ENCODE data around the gene UPK3B. TPM values are rescaled to one million over a fixed set of nuclear protein-coding genes. Genes with fewer than 3 reads are reported as not detected.
"Not testable (repeated sequence)": the region's sequence is repeated elsewhere in the genome, so short reads cannot be mapped to it uniquely, and the experiment has no call there.

UPK3B gene
- total RNA-seq, 1 experiment from 2014 or later, result 96.8 TPM

- peak; percentile 0 for DNase-seq (ENCODE audit: low spot score)
Measured at GRCh38 chr7:76513817-76514799, 3.8 kb downstream of the UPK3B start.

GRCh38 chr7:76514926-76515771 lies 4.8 kb downstream of the UPK3B start:
- peak; percentile 0 for DNase-seq (ENCODE audit: low spot score)

- DNase-seq (ENCODE audit: low spot score), result no peak
Measured at GRCh38 chr7:76515999-76516443, 5.7 kb downstream of the UPK3B start.

DNA sequence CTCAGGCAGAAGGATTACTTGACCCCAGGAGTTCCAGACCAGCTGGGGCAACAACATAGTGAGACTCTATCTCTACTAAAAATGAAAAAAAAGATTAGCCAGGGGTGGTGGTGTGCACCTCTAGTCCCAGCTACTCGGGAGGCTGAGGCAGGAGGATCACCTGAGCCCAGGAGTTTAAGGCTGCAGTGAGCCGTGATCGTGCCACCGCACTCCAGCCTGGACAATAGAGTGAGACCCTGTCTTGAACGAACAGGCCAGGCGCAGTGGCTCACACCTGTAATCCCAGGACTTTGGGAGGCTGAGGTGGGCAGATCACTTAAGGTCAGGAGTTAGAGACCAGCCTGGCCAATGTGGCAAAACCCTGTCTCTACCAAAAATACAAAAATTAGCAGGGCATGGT lies 6.6 kb downstream of the UPK3B start:
- DNase-seq (ENCODE audit: low spot score), result not testable (repeated sequence)

GRCh38 chr7:76526183-76526582 lies 15.8 kb downstream of the UPK3B start:
- not testable (repeated sequence) for DNase-seq (ENCODE audit: low spot score)

GRCh38 chr7:76531643-76532042 lies 21.3 kb downstream of the UPK3B start:
- not testable (repeated sequence) for DNase-seq (ENCODE audit: low spot score)

GRCh38 chr7:76543197-76543596 lies 32.8 kb downstream of the UPK3B start, which contains the start of gene SPDYE16:
Gene SPDYE16 (minus strand): TSS chr7:76543297. CDS start chr7:76541459, 1,838 bp downstream.
- DNase-seq (ENCODE audit: low spot score), result not testable (repeated sequence)

DNA sequence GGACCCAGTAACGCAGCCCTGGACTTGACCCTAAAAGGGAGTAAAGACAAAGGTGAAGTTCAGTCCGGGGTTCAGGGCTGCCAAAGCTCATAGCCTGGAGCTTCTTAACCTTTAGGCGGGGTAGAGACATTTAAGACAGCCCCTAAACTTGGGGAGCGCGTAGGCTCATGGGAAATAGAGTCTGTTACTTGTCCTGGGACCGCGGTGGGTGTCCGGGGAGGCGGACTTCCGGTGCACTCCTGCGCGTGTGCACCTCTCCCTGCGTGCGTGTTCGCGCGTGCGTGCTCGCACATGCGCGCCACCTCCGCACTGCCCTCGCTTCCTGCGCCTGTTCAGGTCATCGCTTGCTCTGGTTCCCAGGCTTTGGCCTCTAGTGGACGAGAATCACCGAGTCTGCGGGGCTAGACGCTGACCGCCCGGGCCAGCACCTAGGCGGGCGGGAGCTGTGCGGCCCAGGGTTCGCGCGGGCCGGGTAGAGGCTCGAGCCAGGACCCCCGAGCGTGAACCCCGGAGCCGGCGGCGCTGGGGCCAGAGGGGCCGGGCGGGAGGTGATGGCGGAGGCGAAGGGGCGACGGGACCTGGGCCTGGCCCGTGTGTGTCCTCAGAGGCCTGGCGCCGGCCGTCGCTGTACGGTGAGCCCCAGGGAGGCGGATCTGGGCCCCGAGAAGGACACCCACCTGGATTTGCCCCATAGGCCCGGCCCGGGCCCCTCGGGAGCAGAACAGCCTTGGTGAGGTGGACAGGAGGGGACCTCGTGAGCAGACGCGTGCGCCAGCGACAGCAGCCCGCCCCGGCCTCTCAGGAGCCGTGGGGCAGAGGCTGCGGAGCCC lies 38.9 kb downstream of the UPK3B start:
- peak; percentile 90 for DNase-seq (ENCODE audit: low spot score)

GRCh38 chr7:76549855-76550248 lies 39.5 kb downstream of the UPK3B start:
- DNase-seq (ENCODE audit: low spot score), result not testable (repeated sequence)

- DNase-seq (ENCODE audit: low spot score), result not testable (repeated sequence)
Measured at GRCh38 chr7:76551992-76552391, 41.6 kb downstream of the UPK3B start.

- not testable (repeated sequence) for DNase-seq (ENCODE audit: low spot score)
Measured at GRCh38 chr7:76559685-76560084, 49.3 kb downstream of the UPK3B start.

GRCh38 chr7:76560157-76560556 lies 49.8 kb downstream of the UPK3B start:
- DNase-seq (ENCODE audit: low spot score), result not testable (repeated sequence)

GRCh38 chr7:76561342-76561741 lies 51.0 kb downstream of the UPK3B start:
- DNase-seq (ENCODE audit: low spot score), result not testable (repeated sequence)

- not testable (repeated sequence) for DNase-seq (ENCODE audit: low spot score)
Measured at GRCh38 chr7:76565001-76565400, 54.6 kb downstream of the UPK3B start.

Small RNA genes lying within 50 kb of the gene (small RNA-seq; reads per million reads assigned to genes)
- not detected for gene RF00019

Other genes with a start within 250 kb of the UPK3B start
- 116 and 134 TPM in 2 replicates for gene HSPB1, start 207.9 kb upstream of the UPK3B start, total RNA-seq (2014; rRNA removed; shearing (Covaris generic))
- 83.2 and 84.6 TPM in 2 replicates for gene YWHAG, start 151.6 kb upstream of the UPK3B start, total RNA-seq (2014; rRNA removed; shearing (Covaris generic))
- gene SSC4D, start 100.9 kb upstream of the UPK3B start, total RNA-seq (2014; rRNA removed; shearing (Covaris generic)), result 2.2 and 2.9 TPM in 2 replicates
- gene ZP3, start 85.6 kb upstream of the UPK3B start, total RNA-seq (2014; rRNA removed; shearing (Covaris generic)), result 12.7 and 16.4 TPM in 2 replicates
- 21.2 and 35.9 TPM in 2 replicates for gene DTX2, start 48.8 kb upstream of the UPK3B start, total RNA-seq (2014; rRNA removed; shearing (Covaris generic))
- gene SPDYE16, start 32.7 kb downstream of the UPK3B start, total RNA-seq (2014; rRNA removed; shearing (Covaris generic)), result 0.15 and 0.63 TPM in 2 replicates
- 7.6 and 9.9 TPM in 2 replicates for gene POMZP3, start 116.7 kb downstream of the UPK3B start, total RNA-seq (2014; rRNA removed; shearing (Covaris generic))

All from HT-29 (cell line).